Neural progenitor cell (in vitro differentiated cells): Measurements from ENCODE around the gene MYLK4. TPM values are rescaled to one million over a fixed set of nuclear protein-coding genes. Genes with fewer than 3 reads are reported as not detected.

Experiments used
- DNase-seq: peaks from one replicate; pipeline ENCODE4 v3.0.0-alpha.2; 2016; ENCODE audit warnings: low spot score
- H2AFZ ChIP-seq: fragments of 200-600 bp; sonication (generic); replicated peaks from 2 replicates; pipeline ENCODE4 v1.6.1; 2016; ENCODE audit warnings: antibody characterized with exemption
- H3F3A ChIP-seq: fragments of 200-600 bp; sonication (generic); 2 replicates; pipeline ENCODE4 v1.6.1; 2016; ENCODE audit warnings: antibody characterized with exemption, low read depth
- H3K27ac ChIP-seq: fragments of 200-600 bp; sonication (generic); 2 replicates; pipeline ENCODE4 v1.5.1; 2016; ENCODE audit warnings: mild to moderate bottlenecking
- H3K27me3 ChIP-seq: fragments of 200-600 bp; sonication (generic); 2 replicates; pipeline ENCODE4 v1.6.1; 2016; ENCODE audit warnings: mild to moderate bottlenecking, moderate library complexity
- H3K36me3 ChIP-seq: fragments of 200-600 bp; sonication (generic); 2 replicates; pipeline ENCODE4 v1.5.1; 2016
- H3K4me1 ChIP-seq: fragments of 200-600 bp; sonication (generic); 2 replicates; pipeline ENCODE4 v1.6.1; 2016; ENCODE audit warnings: mixed run types
- H3K4me2 ChIP-seq: fragments of 200-600 bp; sonication (generic); 2 replicates; pipeline ENCODE4 v1.6.1; 2016
- H3K4me3 ChIP-seq: fragments of 200-600 bp; sonication (generic); 2 replicates; pipeline ENCODE4 v1.5.1; 2016
- H3K79me2 ChIP-seq: fragments of 200-600 bp; sonication (generic); 2 replicates; pipeline ENCODE4 v1.6.1; 2016; ENCODE audit warnings: low read depth
- H3K9ac ChIP-seq: fragments of 200-600 bp; sonication (generic); 2 replicates; pipeline ENCODE4 v1.6.1; 2016
- H3K9me3 ChIP-seq: fragments of 200-600 bp; sonication (generic); 2 replicates; pipeline ENCODE4 v1.5.1; 2016; ENCODE audit warnings: low read depth
- H4K20me1 ChIP-seq: fragments of 200-600 bp; sonication (generic); 2 replicates; pipeline ENCODE4 v1.6.1; 2016; ENCODE audit warnings: low read depth
- H3K27ac Mint-ChIP-seq: 3 replicates; pipeline ENCODE4 v1.8.0; 2021; ENCODE audit warnings: mixed read lengths
- H3K27me3 Mint-ChIP-seq: 2 replicates; pipeline ENCODE4 v1.8.0; 2022; ENCODE audit warnings: low read depth, mild to moderate bottlenecking, inconsistent platforms, moderate library complexity, mixed read lengths; ENCODE audit not compliant: insufficient read depth
- H3K36me3 Mint-ChIP-seq: 3 replicates; pipeline ENCODE4 v1.8.0; 2021; ENCODE audit warnings: mixed read lengths
- H3K4me1 Mint-ChIP-seq: 3 replicates; pipeline ENCODE4 v1.8.0; 2021; ENCODE audit warnings: mixed read lengths
- H3K4me3 Mint-ChIP-seq: 3 replicates; pipeline ENCODE4 v1.8.0; 2021; ENCODE audit warnings: mild to moderate bottlenecking, moderate library complexity, mixed read lengths
- H3K9me3 Mint-ChIP-seq: 3 replicates; pipeline ENCODE4 v1.8.0; 2020; ENCODE audit warnings: mixed read lengths
- EZH2 ChIP-seq: fragments of 200-600 bp; sonication (generic); IDR thresholded peaks from 2 replicates; pipeline ENCODE4 v1.6.1; 2017; ENCODE audit warnings: antibody characterized with exemption, mild to moderate bottlenecking, moderate library complexity
- EZH2phosphoT487 ChIP-seq: fragments of 200-600 bp; sonication (generic); IDR thresholded peaks from 2 replicates; pipeline ENCODE4 v1.6.1; 2017; ENCODE audit warnings: antibody characterized with exemption
- total RNA-seq: library from RNA; depleted of rRNA; stranded (reverse); fragments of >200 nt; gene quantifications from 2 replicates; pipeline ENCODE4 v1.2.3, GENCODE V29; 2015; ENCODE audit warnings: low replicate concordance
- TF ChIP-seq, protein P1 (sequence below): fragments of 200-600 bp; sonication (generic); IDR thresholded peaks from 2 replicates; pipeline ENCODE4 v1.5.1; 2017; ENCODE audit warnings: antibody characterized with exemption, mild to moderate bottlenecking

Gene MYLK4
- total RNA-seq, 1 donor from 2014 or later: not detected

DNA sequence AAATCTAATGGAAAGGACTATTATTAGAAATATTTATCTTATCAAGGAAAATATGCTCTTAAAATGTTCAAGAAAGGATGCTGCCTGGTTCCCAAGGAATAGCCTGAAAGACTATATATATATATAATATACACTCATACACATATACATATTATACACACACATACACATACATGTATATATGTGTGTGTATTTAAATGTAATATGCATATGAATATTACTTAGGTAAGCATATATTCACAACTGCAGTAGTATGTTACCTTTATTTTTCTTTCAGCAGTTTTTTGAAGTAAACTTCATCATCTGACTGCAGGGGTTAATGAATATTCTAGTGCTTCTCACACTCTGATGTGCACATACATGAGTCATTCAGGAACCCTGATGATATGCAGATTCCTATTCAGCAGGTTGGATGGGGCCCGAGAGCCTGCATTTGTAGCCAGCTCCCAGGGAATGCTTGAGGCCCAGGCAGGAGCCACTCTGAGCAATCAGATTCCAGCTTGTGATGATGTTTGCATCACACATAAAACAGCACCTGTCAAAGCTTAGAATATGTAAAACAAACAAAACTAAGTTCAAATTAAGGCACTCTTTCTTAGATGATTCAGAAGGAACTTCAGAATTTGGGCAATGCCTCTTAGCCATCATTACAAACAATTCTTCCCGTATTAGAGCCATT, 16.1 kb downstream of the MYLK4 start:
- Histone ChIP-seq H3K9ac (no peak overlapping the region), H3K36me3 (no peaks in the 10 kb centered on the region), H2AFZ (no peak overlapping the region), H4K20me1 (no peaks in the 10 kb centered on the region), H3K4me1 (no peaks in the 10 kb centered on the region), H3K9me3 (no peaks in the 10 kb centered on the region), H3K27me3 (no peaks in the 10 kb centered on the region), H3F3A (no peaks in the 10 kb centered on the region), H3K4me2 (no peak overlapping the region), H3K79me2 (no peaks in the 10 kb centered on the region), H3K27ac (no peak overlapping the region), H3K4me3 (no peak overlapping the region)
- no peak for DNase-seq
- no peaks in the 10 kb centered on the region for H3K9me3 Mint-ChIP-seq
- peaks cover 46% of the 10 kb centered on the region for H3K4me1 Mint-ChIP-seq
- no peaks in the 10 kb centered on the region for H3K36me3 Mint-ChIP-seq
- no peak overlapping the region for H3K4me3 Mint-ChIP-seq
- TF ChIP-seq EZH2 (no peak), EZH2phosphoT487 (no peak)
- TF ChIP-seq, protein P1, sequence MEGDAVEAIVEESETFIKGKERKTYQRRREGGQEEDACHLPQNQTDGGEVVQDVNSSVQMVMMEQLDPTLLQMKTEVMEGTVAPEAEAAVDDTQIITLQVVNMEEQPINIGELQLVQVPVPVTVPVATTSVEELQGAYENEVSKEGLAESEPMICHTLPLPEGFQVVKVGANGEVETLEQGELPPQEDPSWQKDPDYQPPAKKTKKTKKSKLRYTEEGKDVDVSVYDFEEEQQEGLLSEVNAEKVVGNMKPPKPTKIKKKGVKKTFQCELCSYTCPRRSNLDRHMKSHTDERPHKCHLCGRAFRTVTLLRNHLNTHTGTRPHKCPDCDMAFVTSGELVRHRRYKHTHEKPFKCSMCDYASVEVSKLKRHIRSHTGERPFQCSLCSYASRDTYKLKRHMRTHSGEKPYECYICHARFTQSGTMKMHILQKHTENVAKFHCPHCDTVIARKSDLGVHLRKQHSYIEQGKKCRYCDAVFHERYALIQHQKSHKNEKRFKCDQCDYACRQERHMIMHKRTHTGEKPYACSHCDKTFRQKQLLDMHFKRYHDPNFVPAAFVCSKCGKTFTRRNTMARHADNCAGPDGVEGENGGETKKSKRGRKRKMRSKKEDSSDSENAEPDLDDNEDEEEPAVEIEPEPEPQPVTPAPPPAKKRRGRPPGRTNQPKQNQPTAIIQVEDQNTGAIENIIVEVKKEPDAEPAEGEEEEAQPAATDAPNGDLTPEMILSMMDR: no peak
- H3K27me3 Mint-ChIP-seq: peaks cover 6% of the 10 kb centered on the region
- H3K27ac Mint-ChIP-seq: no peak overlapping the region

DNA sequence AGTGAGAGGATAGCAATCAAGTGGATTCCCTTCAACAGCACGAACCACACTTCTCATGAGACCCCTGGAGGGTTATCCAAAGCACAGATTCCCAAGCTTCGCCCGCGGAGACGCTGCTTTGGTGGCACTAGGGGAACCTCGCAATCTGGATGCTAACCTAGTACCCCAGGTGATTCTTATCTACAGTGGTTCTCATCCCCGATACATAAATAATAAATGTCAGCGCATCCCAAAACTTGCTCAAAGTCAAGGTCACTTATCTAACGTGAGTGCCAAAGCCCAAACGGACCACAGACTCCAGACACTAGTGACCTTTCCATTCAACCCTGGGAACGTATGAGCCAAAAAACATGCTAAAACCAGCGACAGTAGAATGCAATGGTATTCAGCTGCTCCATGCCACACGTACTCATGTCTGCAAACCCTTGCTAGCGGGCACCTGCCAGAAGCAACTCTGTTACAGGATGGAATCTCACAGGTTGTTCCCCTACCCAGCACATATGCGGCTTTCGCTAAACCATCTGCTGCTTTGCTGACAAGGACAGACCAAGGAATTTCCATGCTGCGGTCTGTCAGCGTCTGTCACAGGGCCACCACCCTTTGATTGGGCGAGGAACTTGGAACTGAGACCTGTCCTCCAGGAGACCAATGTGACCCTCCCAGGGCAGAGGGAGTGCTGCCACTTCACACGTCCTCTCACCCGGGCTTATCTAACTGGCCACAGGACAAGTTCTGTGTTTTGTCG, 16.8 kb downstream of the MYLK4 start:
- Mint-ChIP-seq H3K36me3 (no peaks in the 10 kb centered on the region), H3K9me3 (no peaks in the 10 kb centered on the region), H3K27ac (no peak overlapping the region), H3K4me3 (no peak overlapping the region), H3K4me1 (peaks cover 39% of the 10 kb centered on the region), H3K27me3 (peaks cover 6% of the 10 kb centered on the region)
- Histone ChIP-seq H2AFZ (no peak overlapping the region), H3K4me3 (no peak overlapping the region), H3K4me1 (no peaks in the 10 kb centered on the region), H4K20me1 (no peaks in the 10 kb centered on the region), H3K79me2 (no peaks in the 10 kb centered on the region), H3K4me2 (no peak overlapping the region), H3K27ac (no peak overlapping the region), H3K36me3 (no peaks in the 10 kb centered on the region), H3K9me3 (no peaks in the 10 kb centered on the region), H3F3A (no peaks in the 10 kb centered on the region), H3K27me3 (no peaks in the 10 kb centered on the region), H3K9ac (no peak overlapping the region)
- DNase-seq: no peak
- TF ChIP-seq, protein P1: no peak
- TF ChIP-seq EZH2: no peak
- TF ChIP-seq EZH2phosphoT487: no peak

DNA sequence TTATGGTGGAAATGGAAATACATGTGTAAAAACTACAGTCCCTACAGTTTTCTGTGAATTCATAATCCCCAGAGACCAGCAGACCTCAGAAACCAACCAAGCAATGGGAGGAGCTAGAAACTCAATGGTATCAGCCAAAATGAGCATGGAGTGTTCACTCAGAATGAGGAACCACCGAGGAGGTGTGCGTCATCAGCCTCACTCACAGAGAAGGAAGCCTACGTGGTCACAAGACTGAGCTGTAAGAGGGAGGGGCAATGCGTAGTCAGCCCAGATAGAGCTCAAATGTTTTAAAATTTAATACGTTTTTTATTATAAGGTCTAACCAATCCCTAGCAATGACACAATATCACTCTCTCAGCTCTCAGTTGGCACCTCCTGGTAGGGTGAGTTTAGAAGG, 17.4 kb downstream of the MYLK4 start:
- Histone ChIP-seq H3K4me2 (no peak overlapping the region), H3K27ac (no peak overlapping the region), H3K9ac (no peak overlapping the region), H3K9me3 (no peaks in the 10 kb centered on the region), H3F3A (no peaks in the 10 kb centered on the region), H3K4me3 (no peak overlapping the region), H3K36me3 (no peaks in the 10 kb centered on the region), H3K4me1 (no peaks in the 10 kb centered on the region), H3K79me2 (no peaks in the 10 kb centered on the region), H4K20me1 (no peaks in the 10 kb centered on the region), H3K27me3 (no peaks in the 10 kb centered on the region), H2AFZ (no peak overlapping the region)
- DNase-seq: no peak
- Mint-ChIP-seq H3K9me3 (no peaks in the 10 kb centered on the region), H3K4me1 (peaks cover 33% of the 10 kb centered on the region), H3K4me3 (no peak overlapping the region), H3K27me3 (peaks cover 6% of the 10 kb centered on the region), H3K27ac (no peak overlapping the region), H3K36me3 (no peaks in the 10 kb centered on the region)
- TF ChIP-seq EZH2: no peak
